ENCODE results near the gene POLR2E. TPM values are rescaled to one million over a fixed set of nuclear protein-coding genes. Genes with fewer than 3 reads are reported as not detected.
A peak's percentile ranks its signal among the peaks of the same experiment; 100 is the strongest.

The POLR2E gene
- total RNA-seq, 4 donors from 2014 or later = 118 to 263 (median 228) TPM

GRCh38 chr19:1104311-1105007 lies 9.3 kb upstream of the POLR2E start:
- DNase-seq (peak; percentile 64 to 81), ATAC-seq (peak; percentile 38 to 39)
- in situ Hi-C loops (cut with MboI; ENCODE audit: low sequenced_read_pairs in 4 of 4) (no loop called here), intact Hi-C loops (cut with DNase I; ENCODE audit: low total_unique reads) (loop anchor here (2.0 to 10.0 kb wide), 4 partner anchors 53 to 960 kb away; partner anchors contain the start of genes ATP5F1D, RNU6-2 and TMEM259)
- peak in 1 of 2 donors; percentile 11 for TF ChIP-seq POLR2A (IDR thresholded peaks at IDR 0.05)
- TF ChIP-seq CTCF (IDR thresholded peaks at IDR 0.05 in 4 of 5, conservative IDR thresholded peaks at IDR 0.05 in 1 of 5) = peak in 2 of 5 experiments; percentile 17 to 23
- H3K4me3 ChIP-seq = peak overlapping the region; percentile 69 to 98 (median 83)
- no peaks in the 10 kb centered on the region for H3K9me3 ChIP-seq
- H3K36me3 ChIP-seq = peaks cover 0 to 22% of the 10 kb centered on the region in 2 donors
- no peaks in the 10 kb centered on the region for H3K27me3 ChIP-seq
- peak overlapping the region; percentile 95 to 100 (median 98) for H3K27ac ChIP-seq
- H3K4me1 ChIP-seq = peaks cover 36 to 41% of the 10 kb centered on the region in 2 donors

GRCh38 chr19:1103708-1104310 lies 8.6 kb upstream of the POLR2E start, which contains the start of gene GPX4:
Gene GPX4 (plus strand): TSS chr19:1103994. CDS start chr19:1104044, 50 bp downstream.
- ATAC-seq (peak; percentile 68 to 73), DNase-seq (peak; percentile 99)
- in situ Hi-C loops (cut with MboI; ENCODE audit: low sequenced_read_pairs in 4 of 4) = no loop called here
- peak within 1 kb of the TSS; percentile 95 to 100 (median 98) for H3K27ac ChIP-seq
- no peaks in the 10 kb centered on the region for H3K9me3 ChIP-seq
- H3K4me3 ChIP-seq = peak within 1 kb of the TSS; percentile 69 to 98 (median 83)
- H3K27me3 ChIP-seq = no peaks in the 10 kb centered on the region
- peaks cover 0 to 19% of the 10 kb centered on the region in 2 donors for H3K36me3 ChIP-seq
- H3K4me1 ChIP-seq = peaks cover 42 to 47% of the 10 kb centered on the region in 2 donors
- intact Hi-C loops (cut with DNase I; ENCODE audit: low total_unique reads) = loop anchor here (2.0 to 10.0 kb wide), 5 partner anchors 53 to 961 kb away; partner anchors contain the start of genes ABCA7, ATP5F1D, RNU6-2 and TMEM259
- peak; percentile 92 to 99 for TF ChIP-seq POLR2A (IDR thresholded peaks at IDR 0.05)
- TF ChIP-seq CTCF (IDR thresholded peaks at IDR 0.05 in 4 of 5, conservative IDR thresholded peaks at IDR 0.05 in 1 of 5) = no peak

- Histone ChIP-seq H3K9me3 (no peaks in the 10 kb centered on the region), H3K4me3 (peak overlapping the region; percentile 39 to 69 (median 52)), H3K4me1 (peaks cover 42 to 47% of the 10 kb centered on the region in 2 donors), H3K27ac (peak overlapping the region; percentile 95 to 100 (median 98)), H3K27me3 (no peaks in the 10 kb centered on the region), H3K36me3 (peaks cover 0 to 17% of the 10 kb centered on the region in 2 donors)
- peak; percentile 0 for ATAC-seq
- in situ Hi-C loops (cut with MboI; ENCODE audit: low sequenced_read_pairs in 4 of 4) = no loop called here
- DNase-seq = no peak
- intact Hi-C loops (cut with DNase I; ENCODE audit: low total_unique reads) = loop anchor here (2.0 to 10.0 kb wide), 4 partner anchors 54 to 962 kb away; partner anchors contain the start of genes ABCA7, RNU6-2 and TMEM259
- TF ChIP-seq CTCF (IDR thresholded peaks at IDR 0.05 in 4 of 5, conservative IDR thresholded peaks at IDR 0.05 in 1 of 5) (no peak), POLR2A (IDR thresholded peaks at IDR 0.05) (no peak)
These were observed 8.0 kb upstream of the POLR2E start for GRCh38 chr19:1103132-1103707.

- peak overlapping the region; percentile 95 to 100 (median 98) for H3K27ac ChIP-seq
- no peaks in the 10 kb centered on the region for H3K27me3 ChIP-seq
- intact Hi-C loops (cut with DNase I; ENCODE audit: low total_unique reads) = loop anchor here (1.0 to 10.0 kb wide), 5 partner anchors 55 to 962 kb away; partner anchors contain the start of genes ABCA7, CIRBP, RNU6-2 and TMEM259
- peaks cover 0 to 13% of the 10 kb centered on the region in 2 donors for H3K36me3 ChIP-seq
- DNase-seq = peak; percentile 75 to 87
- TF ChIP-seq CTCF (IDR thresholded peaks at IDR 0.05 in 4 of 5, conservative IDR thresholded peaks at IDR 0.05 in 1 of 5) (no peak), POLR2A (IDR thresholded peaks at IDR 0.05) (peak in 1 of 2 donors; percentile 61)
- no peaks in the 10 kb centered on the region for H3K9me3 ChIP-seq
- H3K4me3 ChIP-seq = peak overlapping the region in 3 of 4 donors; percentile 21 to 69 (median 49)
- ATAC-seq = peak; percentile 60 to 63
- peaks cover 42 to 47% of the 10 kb centered on the region in 2 donors for H3K4me1 ChIP-seq
- in situ Hi-C loops (cut with MboI; ENCODE audit: low sequenced_read_pairs in 4 of 4) = no loop called here
These were observed 7.4 kb upstream of the POLR2E start for GRCh38 chr19:1102407-1103131.
